ENCODE measurements around the gene HMGCR. TPM values are rescaled to one million over a fixed set of nuclear protein-coding genes. Genes with fewer than 3 reads are reported as not detected.

Gene HMGCR
- total and polyA plus RNA-seq, 2 of the 8 experiments (the other 6 are each of a cell fraction or from before 2014, with no cell fraction given), result 45.8 to 199 TPM

GRCh38 chr5:75366787-75367186 lies 29.8 kb downstream of the HMGCR start:
- ChIA-PET CTCF (ENCODE audit: partially characterized antibody) (no interaction called here), POLR2A (ENCODE audit: partially characterized antibody) (no interaction called here)
- no peaks in the 10 kb centered on the region for H3K23me2 ChIP-seq (ENCODE audit: low read depth, low read length)
- H3K14ac ChIP-seq (ENCODE audit: insufficient read length), result no peak overlapping the region
- H2BK15ac ChIP-seq (ENCODE audit: low read length), result no peak overlapping the region
- H2AFZ ChIP-seq (ENCODE audit: low read length), result no peak overlapping the region
- H3K4me3 ChIP-seq (ENCODE audit: extremely low read depth in 1 of 4, insufficient read depth in 2 of 4, low read depth in 3 of 4, low read length in 4 of 4), result no peak overlapping the region
- H3K9ac ChIP-seq (replicated peaks in 1 of 4; ENCODE audit: extremely low read depth in 1 of 4, low read depth in 3 of 4, low read length in 3 of 4), result no peak overlapping the region
- no peaks in the 10 kb centered on the region for H3K27me3 ChIP-seq (replicated peaks in 1 of 4; ENCODE audit: control insufficient read depth in 3 of 4, extremely low read depth in 1 of 4, insufficient read depth in 3 of 4, low read length in 3 of 4)
- H2BK20ac ChIP-seq (ENCODE audit: low read length), result no peak overlapping the region
- H3K79me2 ChIP-seq (ENCODE audit: control insufficient read depth in 1 of 2, insufficient read depth in 2 of 2, low read length in 2 of 2), result no peaks in the 10 kb centered on the region
- FAIRE-seq, result no peak
- no peak overlapping the region for H4K5ac ChIP-seq (ENCODE audit: insufficient read length, low read depth, low read length)
- H3K27ac ChIP-seq (ENCODE audit: low read depth, low read length), result no peak overlapping the region
- H3K18ac ChIP-seq (ENCODE audit: extremely low read depth, low read length), result no peak overlapping the region
- no peak overlapping the region for H3K56ac ChIP-seq (replicated peaks; ENCODE audit: insufficient read length, low read depth, low read length)
- H3K4ac ChIP-seq (replicated peaks; ENCODE audit: insufficient read length, low read depth, low read length), result no peak overlapping the region
- no peaks in the 10 kb centered on the region for H3K9me3 ChIP-seq (ENCODE audit: insufficient read depth in 2 of 2, low read depth in 1 of 2, low read length in 1 of 2)
- no peak overlapping the region for H2BK5ac ChIP-seq (ENCODE audit: low read depth, low read length)
- H3K36me3 ChIP-seq (ENCODE audit: control insufficient read depth in 2 of 4, insufficient read depth in 4 of 4, low read length in 3 of 4), result peaks cover 0 to 11% (median 0%) of the 10 kb centered on the region in 4 experiments; a peak in 2 of 8 replicates
- 86% methylated on average over 9 of the region's 9 CpGs; no CpG with 5 or more reads in 1 of the 2 experiments for WGBS, 2 experiments (ENCODE audit: extremely low coverage in 1 of 2, insufficient coverage in 1 of 2, insufficient read length in 1 of 2, insufficient replicate concordance in 2 of 2, low coverage in 1 of 2, low lambda C conversion rate in 2 of 2, missing lambda C conversion rate in 1 of 2)
- no peaks in the 10 kb centered on the region for H3K4me1 ChIP-seq (replicated peaks in 1 of 4; ENCODE audit: control insufficient read depth in 3 of 4, insufficient read depth in 4 of 4, low read length in 3 of 4)
- H2AK5ac ChIP-seq (ENCODE audit: low read depth, low read length), result no peak overlapping the region
- H3K4me2 ChIP-seq (ENCODE audit: insufficient read depth in 1 of 2, low read depth in 2 of 2, low read length in 2 of 2), result no peak overlapping the region
- no peak overlapping the region for H3K23ac ChIP-seq (ENCODE audit: insufficient read length)
- no peaks in the 10 kb centered on the region for H3K79me1 ChIP-seq (ENCODE audit: low read depth, low read length)
- no peak overlapping the region for H2BK12ac ChIP-seq (ENCODE audit: low read depth, low read length)
- H4K20me1 ChIP-seq (replicated peaks in 1 of 2; ENCODE audit: control insufficient read depth in 1 of 2, insufficient read depth in 2 of 2, low read length in 2 of 2), result peaks cover 0 to 2% of the 10 kb centered on the region in 2 experiments
- H4K8ac ChIP-seq (ENCODE audit: extremely low read depth, insufficient read depth, low read length), result no peak overlapping the region
- no peak for DNase-seq (ENCODE audit: low read depth in 1 of 2, low spot score in 2 of 2)
- no peak overlapping the region for H4K91ac ChIP-seq (replicated peaks; ENCODE audit: insufficient read length, low read length)
- no peak overlapping the region for H2BK120ac ChIP-seq (replicated peaks; ENCODE audit: low read depth, low read length)
- TF ChIP-seq FOSL1 (IDR thresholded peaks at IDR 0.05; ENCODE audit: insufficient read depth, low read depth, low read length), result no peak
- TF ChIP-seq CREB1 (IDR thresholded peaks at IDR 0.05), result no peak
- TF ChIP-seq BRCA1 (IDR thresholded peaks at IDR 0.05; ENCODE audit: low read depth, low read length), result no peak
- no peak for TF ChIP-seq CTCF (IDR thresholded peaks at IDR 0.05; ENCODE audit: control extremely low read depth in 1 of 3, insufficient read depth in 1 of 3, low read depth in 1 of 3, low read length in 3 of 3)
- TF ChIP-seq POLR2AphosphoS5 (IDR thresholded peaks at IDR 0.05; ENCODE audit: low read depth, low read length), result no peak
- TF ChIP-seq HDAC6 (IDR thresholded peaks at IDR 0.05; ENCODE audit: low read depth, low read length), result no peak
- TF ChIP-seq MAFK (IDR thresholded peaks at IDR 0.05; ENCODE audit: low read depth, low read length), result no peak
- TF ChIP-seq PHF8 (conservative IDR thresholded peaks at IDR 0.05; ENCODE audit: low read depth, low read length), result no peak
- TF ChIP-seq NRF1 (IDR thresholded peaks at IDR 0.05; ENCODE audit: low read depth, low read length), result no peak
- no peak for TF ChIP-seq SP4 (IDR thresholded peaks at IDR 0.05; ENCODE audit: low read length)
- no peak for TF ChIP-seq SAP30 (IDR thresholded peaks at IDR 0.05; ENCODE audit: insufficient read depth, insufficient replicate concordance, low read length)
- TF ChIP-seq RBBP5 (IDR thresholded peaks at IDR 0.05; ENCODE audit: borderline replicate concordance, low read depth, low read length), result no peak
- no peak for TF ChIP-seq BACH1 (IDR thresholded peaks at IDR 0.05; ENCODE audit: low read length)
